HCT116 (cell line): Measurements from ENCODE around the gene DUSP16. TPM values are rescaled to one million over a fixed set of nuclear protein-coding genes. Genes with fewer than 3 reads are reported as not detected.

ENCODE experiments used
- ATAC-seq: fragments of 200-7000 bp; cut with Tn5 transposase; 2 replicates; pipeline ENCODE4 v1.9.1; 2020; ENCODE audit warnings: mild to moderate bottlenecking, moderate library complexity
- BruUV-seq: library from RNA; stranded (reverse); fragments of 400-500 nt; replicated peaks from 2 replicates; lab custom pipeline; 2021; lab: Mats Ljungman, UMichigan
- CTCF ChIA-PET: fragments of 300-600 bp; sonication (Branson Sonifier 250); formaldehyde crosslinking; loops from one replicate; lab custom pipeline; 2021; ENCODE audit warnings: antibody characterized with exemption; lab: Charles Lee
- POLR2A ChIA-PET: fragments of 300-600, 350-600 bp; sonication (Branson Sonifier 250); formaldehyde crosslinking; loops from one replicate; lab custom pipeline; 2021; ENCODE audit warnings: antibody characterized with exemption; lab: Charles Lee
- RAD21 ChIA-PET, 2 experiments: fragments of 300-600 bp; sonication (Branson Sonifier 250); formaldehyde crosslinking; loops; one replicate each; lab custom pipeline; 2023; ENCODE audit warnings: low total read pairs in 2 of 2; ENCODE audit not compliant: uncharacterized antibody in 2 of 2, unreplicated experiment in 2 of 2, low non-redundant PET in 1 of 2; lab: Charles Lee
- DNase-seq: peaks from one replicate; pipeline ENCODE4 v3.0.0-alpha.2; 2010; ENCODE audit warnings: low read depth, low spot score
- H2AFZ ChIP-seq: fragments of 200-600 bp; shearing (Covaris generic), sonication (generic); 2 replicates; pipeline ENCODE4 v1.6.1; 2017; ENCODE audit warnings: low read depth, mixed run types, mixed read lengths, antibody characterized with exemption, low read length; ENCODE audit not compliant: poor library complexity, severe bottlenecking
- H3K27ac ChIP-seq: 2 replicates; pipeline ENCODE4 v1.5.1; 2012; ENCODE audit warnings: low read depth, low read length
- H3K27me3 ChIP-seq: fragments of 200-600 bp; sonication (generic); 2 replicates; pipeline ENCODE4 v1.6.1; 2016; ENCODE audit warnings: mixed run types, low read length, mixed read lengths; ENCODE audit not compliant: insufficient read depth
- H3K36me3 ChIP-seq, 2 experiments: fragments of 200-500 bp in 1 of 2; fragments of 200-600 bp in 1 of 2; sonication (Bioruptor generic) in 1 of 2; sonication (generic) in 1 of 2; 2 replicates each; pipeline versions ENCODE4 v1.5.1 to v1.6.1; 2014 to 2016; ENCODE audit warnings: low read length in 2 of 2, inconsistent platforms in 1 of 2, mixed read lengths in 1 of 2, mixed run types in 1 of 2; ENCODE audit not compliant: insufficient read depth in 2 of 2, control insufficient read depth in 1 of 2
- H3K4me1 ChIP-seq, 2 experiments: fragments of 200-600 bp in 1 of 2; sonication (generic) in 1 of 2; 2 replicates each; pipeline versions ENCODE4 v1.5.1 to v1.6.1; 2012 to 2017; ENCODE audit warnings: low read length in 2 of 2, inconsistent platforms in 1 of 2, mild to moderate bottlenecking in 1 of 2, mixed read lengths in 1 of 2, mixed run types in 1 of 2, moderate library complexity in 1 of 2; ENCODE audit not compliant: insufficient read depth in 2 of 2, control insufficient read depth in 1 of 2
- H3K4me2 ChIP-seq: fragments of 200-600 bp; sonication (generic); 2 replicates; pipeline ENCODE4 v1.6.1; 2017; ENCODE audit warnings: mixed run types, low read length, mixed read lengths
- H3K4me3 ChIP-seq, 2 experiments: fragments of 200-600 bp in 1 of 2; sonication (generic) in 1 of 2; replicated peaks in 1 of 2; 2 replicates each; pipeline ENCODE4 v1.5.1; 2011 to 2016; ENCODE audit warnings: low read length in 2 of 2, control low read depth in 1 of 2, low read depth in 1 of 2, mild to moderate bottlenecking in 1 of 2, mixed read lengths in 1 of 2, mixed run types in 1 of 2
- H3K79me2 ChIP-seq: fragments of 200-600 bp; sonication (generic); 2 replicates; pipeline ENCODE4 v1.6.1; 2017; ENCODE audit warnings: mild to moderate bottlenecking, mixed run types, low read length, moderate library complexity, mixed read lengths; ENCODE audit not compliant: insufficient read depth
- H3K9ac ChIP-seq: fragments of 200-600 bp; sonication (generic); 2 replicates; pipeline ENCODE4 v1.6.1; 2016; ENCODE audit warnings: low read length, mixed read lengths
- H3K9me2 ChIP-seq: fragments of 200-600 bp; sonication (generic), shearing (Covaris generic); 2 replicates; pipeline ENCODE4 v1.6.1; 2017; ENCODE audit warnings: mixed run types, mild to moderate bottlenecking, moderate library complexity; ENCODE audit not compliant: insufficient read depth
- H3K9me3 ChIP-seq, 2 experiments: fragments of 200-500 bp in 1 of 2; fragments of 200-600 bp in 1 of 2; sonication (Bioruptor generic) in 1 of 2; sonication (generic) in 1 of 2; 2 replicates each; pipeline ENCODE4 v1.6.1; 2014 to 2017; ENCODE audit warnings: low read length in 2 of 2, mixed read lengths in 2 of 2, inconsistent platforms in 1 of 2, low read depth in 1 of 2, mild to moderate bottlenecking in 1 of 2, mixed run types in 1 of 2, moderate library complexity in 1 of 2; ENCODE audit not compliant: control insufficient read depth in 1 of 2, insufficient read depth in 1 of 2
- H4K20me1 ChIP-seq: fragments of 200-600 bp; sonication (generic), shearing (Covaris generic); 2 replicates; pipeline ENCODE4 v1.6.1; 2017; ENCODE audit warnings: mixed run types, mild to moderate bottlenecking, moderate library complexity; ENCODE audit not compliant: insufficient read depth
- CBX3 ChIP-seq: IDR thresholded peaks from 2 replicates; pipeline ENCODE4 v1.6.1; 2012; ENCODE audit warnings: low read depth
- CEBPB ChIP-seq: IDR thresholded peaks from 2 replicates; pipeline ENCODE4 v1.6.1; 2012; ENCODE audit warnings: low read depth
- JUND ChIP-seq: IDR thresholded peaks from 2 replicates; pipeline ENCODE4 v1.6.1; 2012
- SIN3A ChIP-seq: IDR thresholded peaks from 2 replicates; pipeline ENCODE4 v1.6.1; 2012; ENCODE audit warnings: low read depth
- SP1 ChIP-seq: IDR thresholded peaks from 2 replicates; pipeline ENCODE4 v1.6.1; 2012; ENCODE audit warnings: low read depth
- TCF7L2 ChIP-seq: IDR thresholded peaks from 2 replicates; pipeline ENCODE4 v1.7.0; 2011; ENCODE audit warnings: borderline replicate concordance, inconsistent platforms; ENCODE audit not compliant: insufficient read depth, insufficient read length; ENCODE audit errors: extremely low read depth
- YY1 ChIP-seq: IDR thresholded peaks from 2 replicates; pipeline ENCODE4 v1.6.1; 2011; ENCODE audit warnings: low read length, low read depth, moderate library complexity, mild to moderate bottlenecking; ENCODE audit not compliant: insufficient replicate concordance; ENCODE audit errors: extremely low read depth
- ZFX ChIP-seq: fragments of 450-650 bp; IDR thresholded peaks from 2 replicates; pipeline ENCODE4 v1.6.1; 2017
- ZNF274 ChIP-seq: fragments of 200-500 bp; sonication (Bioruptor generic); IDR thresholded peaks from 2 replicates; pipeline ENCODE4 v1.6.1; 2014; ENCODE audit warnings: mild to moderate bottlenecking, low read depth, low read length, inconsistent platforms
- intact Hi-C: fragments of 100-400 bp; cut with micrococcal nuclease; formaldehyde crosslinking; loops from 2 replicates; pipeline ENCODE4 v1.10.0; 2022
- total RNA-seq: library from RNA; stranded (reverse); gene quantifications from one replicate; pipeline ENCODE4 v1.2.1, GENCODE V29; 2021; ENCODE audit not compliant: unreplicated experiment
- TF ChIP-seq, protein P1 (sequence below): IDR thresholded peaks from 2 replicates; pipeline ENCODE4 v1.6.1; 2012
- TF ChIP-seq, protein P2 (sequence below): IDR thresholded peaks from 2 replicates; pipeline ENCODE4 v1.6.1; 2011; ENCODE audit warnings: mild to moderate bottlenecking, low read length, moderate library complexity; ENCODE audit not compliant: insufficient replicate concordance; ENCODE audit errors: extremely low read depth

DUSP16 gene
- total RNA-seq, 1 experiment from 2014 or later = 13.4 TPM

DNA sequence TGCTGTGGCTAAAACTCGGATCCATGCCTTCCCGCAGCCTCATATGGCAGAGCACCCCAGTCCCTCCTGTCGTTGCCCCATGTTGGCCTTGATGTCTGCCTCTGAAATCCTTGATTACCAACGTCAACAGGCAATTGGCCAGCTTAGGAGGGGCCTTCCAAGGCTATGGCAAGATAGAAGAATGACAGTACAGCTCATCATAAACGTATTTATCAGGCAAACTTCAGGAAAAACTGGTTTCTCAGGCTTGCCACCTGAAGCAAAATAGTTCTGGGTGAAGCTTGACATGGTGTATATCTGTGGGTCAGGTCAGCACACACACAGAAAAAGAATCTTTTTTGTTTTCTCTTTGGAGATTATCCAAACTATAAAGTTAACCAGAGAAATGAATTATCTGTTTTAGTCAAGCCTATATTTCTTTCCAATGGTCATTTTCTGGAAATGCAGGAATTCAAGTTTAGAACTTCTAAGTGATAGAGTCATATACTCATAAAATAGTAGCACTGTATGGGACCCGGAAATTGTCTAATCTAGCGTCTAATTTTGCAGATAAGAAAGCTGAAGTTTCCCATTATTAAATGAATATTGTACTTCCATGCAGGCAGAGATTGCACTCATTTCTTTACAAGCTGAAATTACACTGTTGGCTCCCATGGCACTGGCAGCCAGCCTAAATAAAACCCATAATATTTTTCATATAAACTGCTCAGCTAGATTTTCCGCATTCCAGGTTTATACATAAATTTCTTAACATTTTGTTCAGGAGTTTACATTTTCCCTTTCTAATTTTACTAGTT, 24.4 kb upstream of the DUSP16 start:
- H3K9ac ChIP-seq = no peak overlapping the region
- H2AFZ ChIP-seq = no peak overlapping the region
- H3K9me3 ChIP-seq = no peaks in the 10 kb centered on the region
- intact Hi-C loops = no loop called here
- no TSS peak for BruUV-seq
- H3K4me3 ChIP-seq = no peak overlapping the region
- no peak for DNase-seq
- ATAC-seq = no peak
- TF ChIP-seq TCF7L2 (no peak), CBX3 (no peak), ZNF274 (no peak), SP1 (no peak), CEBPB (no peak), YY1 (no peak), JUND (no peak), ZFX (no peak), SIN3A (no peak)
- TF ChIP-seq, protein P1, sequence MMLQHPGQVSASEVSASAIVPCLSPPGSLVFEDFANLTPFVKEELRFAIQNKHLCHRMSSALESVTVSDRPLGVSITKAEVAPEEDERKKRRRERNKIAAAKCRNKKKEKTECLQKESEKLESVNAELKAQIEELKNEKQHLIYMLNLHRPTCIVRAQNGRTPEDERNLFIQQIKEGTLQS = no peak
- TF ChIP-seq, protein P2, sequence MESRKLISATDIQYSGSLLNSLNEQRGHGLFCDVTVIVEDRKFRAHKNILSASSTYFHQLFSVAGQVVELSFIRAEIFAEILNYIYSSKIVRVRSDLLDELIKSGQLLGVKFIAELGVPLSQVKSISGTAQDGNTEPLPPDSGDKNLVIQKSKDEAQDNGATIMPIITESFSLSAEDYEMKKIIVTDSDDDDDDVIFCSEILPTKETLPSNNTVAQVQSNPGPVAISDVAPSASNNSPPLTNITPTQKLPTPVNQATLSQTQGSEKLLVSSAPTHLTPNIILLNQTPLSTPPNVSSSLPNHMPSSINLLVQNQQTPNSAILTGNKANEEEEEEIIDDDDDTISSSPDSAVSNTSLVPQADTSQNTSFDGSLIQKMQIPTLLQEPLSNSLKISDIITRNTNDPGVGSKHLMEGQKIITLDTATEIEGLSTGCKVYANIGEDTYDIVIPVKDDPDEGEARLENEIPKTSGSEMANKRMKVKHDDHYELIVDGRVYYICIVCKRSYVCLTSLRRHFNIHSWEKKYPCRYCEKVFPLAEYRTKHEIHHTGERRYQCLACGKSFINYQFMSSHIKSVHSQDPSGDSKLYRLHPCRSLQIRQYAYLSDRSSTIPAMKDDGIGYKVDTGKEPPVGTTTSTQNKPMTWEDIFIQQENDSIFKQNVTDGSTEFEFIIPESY = no peak
- no peaks in the 10 kb centered on the region for H4K20me1 ChIP-seq
- POLR2A ChIA-PET = no interaction called here
- peaks cover 0 to 6% of the 10 kb centered on the region in 2 experiments; a peak in 1 of 4 replicates for H3K4me1 ChIP-seq
- no peak overlapping the region for H3K27ac ChIP-seq
- H3K4me2 ChIP-seq = no peak overlapping the region
- H3K9me2 ChIP-seq = no peaks in the 10 kb centered on the region
- RAD21 ChIA-PET = interaction anchor here in 1 of 2 experiments (0.5 kb wide), 1 partner anchor 24 kb away, joined by 4 read pairs; the partner anchor contains the start of gene DUSP16
- no peaks in the 10 kb centered on the region for H3K27me3 ChIP-seq
- H3K79me2 ChIP-seq = no peaks in the 10 kb centered on the region
- CTCF ChIA-PET = no interaction called here
- H3K36me3 ChIP-seq = no peaks in the 10 kb centered on the region
